ENCODE results near the gene MRRF.

DNA sequence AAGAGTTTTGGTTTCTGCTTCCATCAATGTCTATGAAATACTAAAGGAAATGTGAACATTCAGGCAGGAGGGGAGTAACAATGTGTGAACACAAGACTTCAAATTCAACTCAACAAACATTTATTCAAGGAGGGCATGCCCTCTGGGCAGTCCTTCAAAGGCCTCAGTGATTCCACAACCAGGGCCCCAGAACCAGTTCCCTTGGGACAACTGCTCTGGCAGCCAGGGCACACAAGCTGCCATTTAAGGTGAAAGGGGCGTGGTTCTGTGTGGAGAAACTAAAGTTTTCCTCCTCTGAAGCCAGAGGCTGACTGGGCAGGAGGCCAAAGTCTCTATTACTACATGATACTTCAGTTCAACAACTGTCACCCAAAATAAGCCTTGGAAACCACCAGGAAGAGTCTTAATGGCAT is 3.2 kb upstream of the MRRF start:
- TF ChIP-seq, protein P1, sequence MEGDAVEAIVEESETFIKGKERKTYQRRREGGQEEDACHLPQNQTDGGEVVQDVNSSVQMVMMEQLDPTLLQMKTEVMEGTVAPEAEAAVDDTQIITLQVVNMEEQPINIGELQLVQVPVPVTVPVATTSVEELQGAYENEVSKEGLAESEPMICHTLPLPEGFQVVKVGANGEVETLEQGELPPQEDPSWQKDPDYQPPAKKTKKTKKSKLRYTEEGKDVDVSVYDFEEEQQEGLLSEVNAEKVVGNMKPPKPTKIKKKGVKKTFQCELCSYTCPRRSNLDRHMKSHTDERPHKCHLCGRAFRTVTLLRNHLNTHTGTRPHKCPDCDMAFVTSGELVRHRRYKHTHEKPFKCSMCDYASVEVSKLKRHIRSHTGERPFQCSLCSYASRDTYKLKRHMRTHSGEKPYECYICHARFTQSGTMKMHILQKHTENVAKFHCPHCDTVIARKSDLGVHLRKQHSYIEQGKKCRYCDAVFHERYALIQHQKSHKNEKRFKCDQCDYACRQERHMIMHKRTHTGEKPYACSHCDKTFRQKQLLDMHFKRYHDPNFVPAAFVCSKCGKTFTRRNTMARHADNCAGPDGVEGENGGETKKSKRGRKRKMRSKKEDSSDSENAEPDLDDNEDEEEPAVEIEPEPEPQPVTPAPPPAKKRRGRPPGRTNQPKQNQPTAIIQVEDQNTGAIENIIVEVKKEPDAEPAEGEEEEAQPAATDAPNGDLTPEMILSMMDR (conservative IDR thresholded peaks at IDR 0.05 in 1 of 2, IDR thresholded peaks at IDR 0.05 in 1 of 2; ENCODE audit: low read depth in 1 of 2, low read length in 2 of 2): no peak
- no peak for TF ChIP-seq EZH2 (IDR thresholded peaks at IDR 0.05; ENCODE audit: low read length, missing control alignments)

Measured in fibroblast of lung (primary cell).